Psoas muscle (tissue), 8 donors: ENCODE results near the gene RGS3. TPM values are rescaled to one million over a fixed set of nuclear protein-coding genes. Genes with fewer than 3 reads are reported as not detected.
A peak's percentile ranks its signal among the peaks of the same experiment; 100 is the strongest.

ENCODE experiments used
- ATAC-seq, 4 donors: fragments of 200-7000 bp; cut with Tn5 transposase; one replicate each; pipeline ENCODE4 v1.9.1; 2020; ENCODE audit warnings: moderate library complexity in 3 of 4, mild to moderate bottlenecking in 2 of 4
- DNase-seq, 2 donors: peaks; one replicate each; pipeline ENCODE4 v3.0.0-alpha.2; 2020
- H3K27ac ChIP-seq: fragments of 200-600 bp; one replicate; pipeline ENCODE4 v1.8.0; 2022
- H3K27me3 ChIP-seq, 3 donors: fragments of 200-600 bp in 1 of 3; one replicate each; pipeline versions ENCODE4 v1.6.1 to v1.8.0; 2013 to 2022; ENCODE audit warnings: low read length in 2 of 3, mild to moderate bottlenecking in 2 of 3, moderate library complexity in 1 of 3; ENCODE audit not compliant: insufficient read depth in 3 of 3
- H3K36me3 ChIP-seq, 2 donors: fragments of 200-600 bp in 1 of 2; one replicate each; pipeline versions ENCODE4 v1.6.1 to v1.8.0; 2013 to 2022; ENCODE audit warnings: low read depth in 1 of 2, mild to moderate bottlenecking in 1 of 2, moderate library complexity in 1 of 2; ENCODE audit not compliant: insufficient read depth in 1 of 2
- H3K4me1 ChIP-seq: fragments of 200-600 bp; one replicate; pipeline ENCODE4 v1.8.0; 2022
- H3K4me3 ChIP-seq: fragments of 200-600 bp; one replicate; pipeline ENCODE4 v1.8.0; 2022; ENCODE audit warnings: mild to moderate bottlenecking
- H3K9me3 ChIP-seq: fragments of 200-600 bp; one replicate; pipeline ENCODE4 v1.8.0; 2022
- WGBS, 3 donors: extraction: QIAGEN DNeasy Blood & Tissue Kit; methylation state at CpG; one replicate each; pipeline versions ENCODE4 v1.1.6 to v1.1.7; 2013; 5-methylcytosine and 5-hydroxymethylcytosine counted together
- intact Hi-C, 2 donors: fragments of 100-400 bp; cut with DNase I; formaldehyde crosslinking; loops; one replicate each; pipeline versions ENCODE4 v1.11.0 to v1.14.2; 2022
- polyA plus RNA-seq, 3 donors: library from polyadenylated mRNA; stranded (reverse); fragments of 200-250 nt; gene quantifications; one replicate each; pipeline ENCODE4 v1.2.3, GENCODE V29; 2013
- total RNA-seq, 4 donors: library from RNA; stranded (reverse); fragmentation: NEBNext Ultra II Directional in 2 of 4; extraction: Animal tissue kit (Norgen Biotek cat#: 25700) in 2 of 4; gene quantifications; one replicate each; pipeline versions ENCODE4 v1.2.1 to v1.2.4, GENCODE V29; 2021 to 2023
- TF ChIP-seq, protein P1 (sequence below): fragments of 200-600 bp; IDR thresholded peaks from one replicate; pipeline ENCODE4 v1.8.0; 2022; ENCODE audit warnings: antibody characterized with exemption
- donor health status: healthy with polysubstance abuse.
- donor health status: DM: no; HTN: no; CAD: no; lungs with moderate emphysema.
- donor health status: Bipolar disorder and iron deficiency.
- donor health status: healthy.
- donor health status: DM: yes; HTN: yes; CAD: no.
- donor health status: DM: no; HTN: no; CAD: no.
- donor health status: DM: no; HTN: no; CAD: no.
- donor health status: DM: yes; HTN: yes; CAD: no.

Gene RGS3
- total and polyA plus RNA-seq, 7 donors: 7.1 to 38.1 (median 14.6) TPM

DNA sequence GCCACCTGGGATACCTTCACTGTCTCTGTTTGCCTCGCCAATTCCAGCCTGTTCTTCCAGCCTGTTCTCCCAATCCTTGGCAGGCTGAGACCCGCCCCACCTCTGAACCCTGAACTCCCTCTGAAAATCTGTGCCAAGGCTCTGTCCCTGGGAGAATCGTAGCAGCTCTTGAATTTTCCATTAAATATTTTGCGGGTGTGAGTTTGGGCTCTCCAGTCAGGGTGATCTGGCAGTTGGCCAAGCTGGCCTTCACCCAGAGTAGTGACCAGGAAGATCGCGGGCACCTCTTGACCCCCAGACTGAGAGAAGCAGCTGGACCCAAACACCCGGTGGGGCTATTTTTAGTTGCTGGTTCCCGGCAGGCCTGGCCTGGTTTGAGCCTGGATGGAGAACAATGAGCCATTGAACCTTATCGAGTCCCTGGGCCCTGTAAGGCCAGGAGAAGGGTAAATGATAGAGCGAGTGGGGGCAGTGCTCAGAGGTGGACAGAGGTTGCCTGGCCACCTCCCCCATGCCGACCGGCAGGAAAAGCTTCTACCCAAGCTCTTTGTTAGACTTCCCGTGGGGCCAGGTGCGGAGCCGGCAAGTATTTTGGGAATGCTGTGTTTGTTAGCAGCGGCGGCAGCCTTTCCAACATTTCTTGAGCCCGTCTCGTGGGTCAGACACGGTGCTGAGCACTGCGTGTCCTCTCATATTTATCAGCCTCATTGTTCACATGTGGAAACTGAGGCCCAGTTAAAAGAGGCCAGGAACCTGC lies 146.2 kb downstream of the RGS3 start:
- peak; percentile 84 to 95 (median 88) for ATAC-seq
- WGBS, 3 donors: 12 to 19% (median 15%) methylated on average over 21 of the region's 21 CpGs
- Histone ChIP-seq H3K27ac (peak overlapping the region; percentile 27), H3K36me3 (no peaks in the 10 kb centered on the region), H3K27me3 (no peaks in the 10 kb centered on the region), H3K4me1 (peaks cover 14% of the 10 kb centered on the region), H3K9me3 (no peaks in the 10 kb centered on the region), H3K4me3 (no peak overlapping the region)
- intact Hi-C loops: no loop called here
- TF ChIP-seq, protein P1, sequence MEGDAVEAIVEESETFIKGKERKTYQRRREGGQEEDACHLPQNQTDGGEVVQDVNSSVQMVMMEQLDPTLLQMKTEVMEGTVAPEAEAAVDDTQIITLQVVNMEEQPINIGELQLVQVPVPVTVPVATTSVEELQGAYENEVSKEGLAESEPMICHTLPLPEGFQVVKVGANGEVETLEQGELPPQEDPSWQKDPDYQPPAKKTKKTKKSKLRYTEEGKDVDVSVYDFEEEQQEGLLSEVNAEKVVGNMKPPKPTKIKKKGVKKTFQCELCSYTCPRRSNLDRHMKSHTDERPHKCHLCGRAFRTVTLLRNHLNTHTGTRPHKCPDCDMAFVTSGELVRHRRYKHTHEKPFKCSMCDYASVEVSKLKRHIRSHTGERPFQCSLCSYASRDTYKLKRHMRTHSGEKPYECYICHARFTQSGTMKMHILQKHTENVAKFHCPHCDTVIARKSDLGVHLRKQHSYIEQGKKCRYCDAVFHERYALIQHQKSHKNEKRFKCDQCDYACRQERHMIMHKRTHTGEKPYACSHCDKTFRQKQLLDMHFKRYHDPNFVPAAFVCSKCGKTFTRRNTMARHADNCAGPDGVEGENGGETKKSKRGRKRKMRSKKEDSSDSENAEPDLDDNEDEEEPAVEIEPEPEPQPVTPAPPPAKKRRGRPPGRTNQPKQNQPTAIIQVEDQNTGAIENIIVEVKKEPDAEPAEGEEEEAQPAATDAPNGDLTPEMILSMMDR: no peak
- DNase-seq: peak; percentile 76 to 84

DNA sequence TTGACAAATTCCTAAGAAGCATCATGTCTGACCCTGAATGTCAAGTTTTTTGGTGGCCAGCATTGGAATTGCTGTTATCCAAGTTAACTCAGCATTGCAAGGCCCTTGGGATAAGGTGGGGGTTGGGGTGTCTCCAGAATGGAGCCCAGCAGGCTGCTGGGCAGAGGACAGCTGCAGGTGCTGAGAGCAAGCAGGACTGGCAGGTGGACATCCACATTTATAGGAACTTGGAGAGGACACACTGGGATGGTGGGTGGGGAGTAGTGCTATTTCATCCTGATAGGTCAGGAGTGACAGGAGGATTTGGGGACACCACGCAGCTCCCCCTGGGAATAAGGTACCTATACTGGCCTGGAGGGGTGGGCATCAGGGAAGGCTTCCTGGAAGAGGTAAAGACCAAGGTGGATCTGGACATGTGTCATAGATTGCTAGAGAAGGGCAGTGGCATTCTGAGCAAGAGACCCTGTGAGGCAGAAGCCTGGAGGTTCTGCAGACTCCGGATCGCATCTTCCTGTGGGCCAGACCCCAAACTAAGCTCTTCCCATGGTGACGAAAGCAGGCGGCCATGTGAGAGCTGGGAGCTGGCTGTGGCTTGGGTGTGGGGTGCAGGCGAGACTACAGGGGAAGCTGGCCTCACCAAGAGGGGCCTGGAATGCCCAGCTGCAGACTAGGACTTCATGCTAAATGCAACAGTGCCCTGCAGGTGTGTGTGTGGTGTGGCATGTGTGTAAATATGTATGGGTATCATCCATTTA lies 148.1 kb downstream of the RGS3 start:
- ATAC-seq (no peak), DNase-seq (peak in 1 of 2 donors; percentile 7)
- H3K27me3 ChIP-seq: no peaks in the 10 kb centered on the region
- no peaks in the 10 kb centered on the region for H3K36me3 ChIP-seq
- 94 to 97% (median 94%) methylated on average over 6 of the region's 6 CpGs for WGBS, 3 donors
- H3K9me3 ChIP-seq: no peaks in the 10 kb centered on the region
- H3K27ac ChIP-seq: no peak overlapping the region
- TF ChIP-seq, protein P1: no peak
- no peak overlapping the region for H3K4me3 ChIP-seq
- intact Hi-C loops: no loop called here
- H3K4me1 ChIP-seq: peaks cover 29% of the 10 kb centered on the region

DNA sequence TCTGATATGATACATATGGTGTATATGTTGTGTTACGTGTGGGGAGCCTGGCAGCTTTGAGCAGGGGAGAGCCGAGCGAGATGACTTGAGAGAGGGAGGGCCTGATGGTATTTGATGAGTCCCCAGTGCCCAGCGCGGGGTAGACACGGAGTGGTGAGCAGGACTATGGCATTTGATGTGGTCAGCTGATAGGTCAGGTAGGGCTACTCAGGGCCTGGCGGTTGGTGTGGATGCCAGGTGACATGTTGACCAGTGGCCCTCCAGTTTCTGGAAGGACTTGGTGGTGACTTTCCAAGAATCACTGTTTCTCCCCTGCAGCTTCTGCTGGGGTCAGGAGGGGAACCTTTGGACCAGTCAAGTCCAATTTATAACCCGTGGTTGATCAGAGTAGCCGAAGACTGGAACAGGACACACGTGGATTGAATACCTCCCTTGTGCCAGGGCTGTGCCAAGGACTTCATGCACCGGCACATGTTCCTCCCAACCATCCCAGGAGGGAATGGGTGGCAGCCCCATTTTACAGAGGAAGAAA lies 148.8 kb downstream of the RGS3 start:
- Histone ChIP-seq H3K4me3 (no peak overlapping the region), H3K27ac (no peak overlapping the region), H3K27me3 (no peaks in the 10 kb centered on the region), H3K4me1 (peaks cover 29% of the 10 kb centered on the region), H3K9me3 (no peaks in the 10 kb centered on the region), H3K36me3 (no peaks in the 10 kb centered on the region)
- ATAC-seq (no peak), DNase-seq (no peak)
- intact Hi-C loops: no loop called here
- WGBS, 3 donors: 72 to 83% (median 81%) methylated on average over 11 of the region's 11 CpGs
- TF ChIP-seq, protein P1: no peak

DNA sequence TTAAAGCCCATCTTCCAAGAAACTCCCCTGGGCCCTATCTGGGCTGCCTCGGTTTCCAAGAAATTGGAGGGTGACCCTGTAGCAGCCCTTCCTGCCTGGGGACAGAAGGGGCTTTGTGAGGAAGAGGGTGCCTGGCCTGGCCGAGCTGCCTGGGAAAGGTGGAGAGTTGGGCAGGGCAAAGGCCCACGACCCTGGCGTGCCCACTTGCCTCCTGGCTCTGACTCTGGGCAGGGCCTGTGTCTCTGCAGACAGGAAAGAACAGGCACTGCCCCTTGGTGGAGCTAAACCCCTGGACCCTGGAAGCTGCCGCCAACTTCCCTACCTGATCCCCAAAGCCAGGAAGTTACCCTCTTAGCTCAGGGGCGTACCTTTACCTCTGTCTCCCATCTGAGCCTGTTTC lies 149.3 kb downstream of the RGS3 start:
- WGBS, 3 donors: 93 to 96% (median 94%) methylated on average over 6 of the region's 6 CpGs
- intact Hi-C loops: no loop called here

More for the DNA sequence above, 149.3 kb downstream of the RGS3 start:
- TF ChIP-seq, protein P1: no peak
- no peaks in the 10 kb centered on the region for H3K9me3 ChIP-seq
- no peaks in the 10 kb centered on the region for H3K36me3 ChIP-seq
- DNase-seq (no peak), ATAC-seq (no peak)
- peaks cover 29% of the 10 kb centered on the region for H3K4me1 ChIP-seq
- H3K4me3 ChIP-seq: no peak overlapping the region
- no peak overlapping the region for H3K27ac ChIP-seq
- H3K27me3 ChIP-seq: no peaks in the 10 kb centered on the region
